Common myeloid progenitor, CD34-positive (primary cell): Measurements from ENCODE around the gene METAP1.
"Not testable (repeated sequence)": the region's sequence is repeated elsewhere in the genome, so short reads cannot be mapped to it uniquely, and the experiment has no call there.

Experiments used
- CTCF ChIA-PET: fragments of 350-600 bp; sonication (Branson Sonifier 250); formaldehyde crosslinking; loops from one replicate; lab custom pipeline; 2021; ENCODE audit warnings: antibody characterized with exemption; lab: Charles Lee
- POLR2A ChIA-PET: fragments of 350-600 bp; sonication (Branson Sonifier 250); formaldehyde crosslinking; loops from one replicate; lab custom pipeline; 2021; ENCODE audit warnings: antibody characterized with exemption; lab: Charles Lee
- DNase-seq, 3 donors: peaks; one replicate each; pipeline versions ENCODE4 v3.0.0 to v3.0.0-alpha.2; 2013
- H3K27ac ChIP-seq, 2 experiments: 1 replicate in 1 of 2; 2 replicates in 1 of 2; pipeline ENCODE4 v1.7.0; 2013; ENCODE audit warnings: inconsistent platforms in 2 of 2, low read length in 2 of 2, mild to moderate bottlenecking in 2 of 2, low read depth in 1 of 2, moderate library complexity in 1 of 2; ENCODE audit not compliant: severe bottlenecking in 2 of 2, insufficient read depth in 1 of 2, poor library complexity in 1 of 2
- H3K27me3 ChIP-seq, 5 experiments: replicated peaks in 2 of 5; 1 replicate in 3 of 5; 2 replicates in 2 of 5; pipeline versions ENCODE4 v1.6.1 to v1.7.0; 2013; ENCODE audit warnings: low read length in 4 of 5, mild to moderate bottlenecking in 2 of 5, moderate library complexity in 2 of 5, inconsistent platforms in 1 of 5; ENCODE audit not compliant: insufficient read depth in 5 of 5, control insufficient read depth in 4 of 5
- H3K36me3 ChIP-seq, 4 experiments: 1 replicate in 2 of 4; 2 replicates in 2 of 4; pipeline versions ENCODE4 v1.6.1 to v1.7.0; 2013; ENCODE audit warnings: low read length in 3 of 4, control low read depth in 1 of 4, mild to moderate bottlenecking in 1 of 4; ENCODE audit not compliant: control insufficient read depth in 4 of 4, insufficient read depth in 4 of 4
- H3K4me1 ChIP-seq, 4 experiments: 1 replicate in 3 of 4; 2 replicates in 1 of 4; pipeline versions ENCODE4 v1.6.1 to v1.7.1; 2013; ENCODE audit warnings: low read length in 3 of 4, mild to moderate bottlenecking in 3 of 4, control low read depth in 1 of 4, inconsistent platforms in 1 of 4, moderate library complexity in 1 of 4; ENCODE audit not compliant: control insufficient read depth in 4 of 4, insufficient read depth in 4 of 4; ENCODE audit errors: control extremely low read depth in 1 of 4
- H3K4me3 ChIP-seq, 7 experiments: 1 replicate in 4 of 7; 2 replicates in 3 of 7; pipeline versions ENCODE4 v1.5.1 to v1.7.0; 2013; ENCODE audit warnings: mild to moderate bottlenecking in 7 of 7, low read length in 6 of 7, moderate library complexity in 6 of 7, inconsistent platforms in 2 of 7, low read depth in 2 of 7, control low read depth in 1 of 7; ENCODE audit not compliant: insufficient read depth in 4 of 7, control insufficient read depth in 1 of 7; ENCODE audit errors: extremely low read depth in 1 of 7
- H3K9me3 ChIP-seq, 5 experiments: 1 replicate in 4 of 5; 2 replicates in 1 of 5; pipeline versions ENCODE4 v1.6.1 to v1.7.1; 2013; ENCODE audit warnings: low read length in 4 of 5, mild to moderate bottlenecking in 2 of 5, inconsistent platforms in 1 of 5, low read depth in 1 of 5, moderate library complexity in 1 of 5; ENCODE audit not compliant: control insufficient read depth in 4 of 5, insufficient read depth in 2 of 5; ENCODE audit errors: control extremely low read depth in 1 of 5
- WGBS: methylation state at CpG from one replicate; pipeline ENCODE4 v1.1.5; 2013; ENCODE audit not compliant: insufficient coverage; 5-methylcytosine and 5-hydroxymethylcytosine counted together

METAP1 gene

GRCh38 chr4:99077177-99077576 is 81.7 kb downstream of the METAP1 start:
- POLR2A ChIA-PET: no interaction called here
- 100% methylated on average over 2 of the region's 4 CpGs for WGBS
- Histone ChIP-seq H3K9me3 (no peaks in the 10 kb centered on the region), H3K36me3 (peaks cover 23 to 85% (median 47%) of the 10 kb centered on the region in 4 experiments), H3K4me3 (no peak overlapping the region), H3K4me1 (no peaks in the 10 kb centered on the region), H3K27me3 (no peaks in the 10 kb centered on the region), H3K27ac (no peak overlapping the region)
- CTCF ChIA-PET: interaction anchor here (1.0 to 1.4 kb wide), 2 partner anchors 11 to 18 kb away, joined by 3 to 4 read pairs; partner anchors contain the start of gene ADH5
- no peak for DNase-seq

GRCh38 chr4:99078336-99078735 is 82.8 kb downstream of the METAP1 start:
- no peak overlapping the region for H3K27ac ChIP-seq
- WGBS: 96% methylated on average over 2 of the region's 5 CpGs
- no peaks in the 10 kb centered on the region for H3K4me1 ChIP-seq
- ChIA-PET POLR2A (interaction anchor here (0.6 kb wide), 1 partner anchor 891 kb away, joined by 3 read pairs; no protein-coding TSS in a partner anchor), CTCF (interaction anchor here (0.9 to 1.4 kb wide), 2 partner anchors 9 to 19 kb away, joined by 3 to 4 read pairs; no protein-coding TSS in a partner anchor)
- no peak overlapping the region for H3K4me3 ChIP-seq
- no peak for DNase-seq
- peaks cover 30 to 88% (median 51%) of the 10 kb centered on the region in 4 experiments for H3K36me3 ChIP-seq
- no peaks in the 10 kb centered on the region for H3K27me3 ChIP-seq
- H3K9me3 ChIP-seq: no peaks in the 10 kb centered on the region

DNA sequence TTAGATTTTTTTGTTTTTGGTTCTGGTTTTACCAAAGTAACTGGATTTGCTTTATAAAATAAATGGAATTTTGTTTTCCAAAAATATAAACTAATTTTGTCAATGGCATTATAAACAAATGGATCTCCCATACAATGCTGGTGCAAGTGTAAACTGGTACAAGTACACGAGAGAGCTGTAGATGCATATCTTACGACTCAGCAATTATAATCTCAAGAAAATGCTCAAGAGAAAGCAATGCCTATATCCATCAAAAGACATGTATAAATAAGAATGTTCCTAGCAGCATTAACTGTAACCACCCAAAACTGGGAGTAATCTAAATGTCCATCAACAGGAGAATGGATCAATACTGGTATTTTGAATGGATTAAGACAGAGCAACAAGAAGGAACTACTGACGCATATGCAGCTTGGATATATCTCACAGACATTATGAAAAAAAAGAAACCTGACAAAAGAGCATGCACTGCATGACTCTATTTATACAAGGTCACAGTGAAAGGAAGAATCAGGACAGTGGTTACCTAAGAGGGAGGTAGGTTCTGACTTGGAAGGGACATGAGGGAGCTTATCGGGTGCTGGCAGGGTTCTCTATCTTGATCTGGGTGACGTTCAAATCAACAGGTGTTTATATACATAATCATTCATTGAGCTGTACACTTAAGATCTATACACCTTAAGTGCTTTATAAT is 83.6 kb downstream of the METAP1 start:
- Histone ChIP-seq H3K36me3 (peaks cover 31 to 87% (median 51%) of the 10 kb centered on the region in 4 experiments), H3K27ac (no peak overlapping the region), H3K27me3 (no peaks in the 10 kb centered on the region), H3K4me1 (no peaks in the 10 kb centered on the region), H3K9me3 (no peaks in the 10 kb centered on the region), H3K4me3 (no peak overlapping the region)
- 100% methylated on average over 1 of the region's 5 CpGs for WGBS
- DNase-seq: no peak
- CTCF ChIA-PET: no interaction called here
- POLR2A ChIA-PET: interaction anchor here (0.6 kb wide), 1 partner anchor 892 kb away, joined by 3 read pairs; no protein-coding TSS in a partner anchor

DNA sequence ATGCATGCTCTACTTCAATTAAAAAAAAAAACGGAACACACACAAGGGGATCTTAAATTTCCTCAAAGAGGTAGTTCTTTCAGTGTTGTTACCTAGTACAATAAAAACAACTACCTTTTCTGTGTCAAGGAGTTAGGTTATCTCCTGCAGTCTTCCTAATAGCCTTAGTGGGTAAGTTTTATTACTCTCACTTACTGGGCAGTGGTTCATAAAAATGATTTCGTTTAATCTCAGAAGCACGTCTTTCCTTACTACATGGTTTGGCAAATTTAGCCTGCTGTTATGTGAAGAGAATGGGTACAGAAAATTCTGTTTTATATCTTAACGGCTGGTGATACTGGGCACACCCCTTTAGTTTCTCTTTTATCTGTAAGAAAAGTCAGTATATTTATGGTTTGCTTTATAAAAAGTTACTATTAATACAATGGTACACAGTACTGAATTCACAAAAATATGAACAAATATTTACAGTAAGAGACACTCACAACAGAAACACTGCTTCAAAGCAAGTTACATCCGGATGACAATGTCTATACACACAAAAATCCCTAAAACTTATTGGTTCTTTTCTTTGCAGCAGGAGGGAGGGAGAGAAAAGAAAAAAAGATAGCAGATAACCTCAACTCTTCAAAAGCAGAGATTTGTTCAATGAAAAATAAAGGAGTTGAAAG is 84.2 kb downstream of the METAP1 start:
- no peak for DNase-seq
- H3K4me3 ChIP-seq: no peak overlapping the region
- no peak overlapping the region for H3K27ac ChIP-seq
- peaks cover 33 to 86% (median 54%) of the 10 kb centered on the region in 4 experiments for H3K36me3 ChIP-seq
- H3K27me3 ChIP-seq: no peaks in the 10 kb centered on the region
- WGBS: 80% methylated on average over 1 of the region's 5 CpGs
- CTCF ChIA-PET: interaction anchor here (1.3 kb wide), 1 partner anchor 23 kb away, joined by 3 read pairs; no protein-coding TSS in a partner anchor
- H3K9me3 ChIP-seq: no peaks in the 10 kb centered on the region
- H3K4me1 ChIP-seq: no peaks in the 10 kb centered on the region
- POLR2A ChIA-PET: no interaction called here

- CTCF ChIA-PET: interaction anchor here (1.3 kb wide), 1 partner anchor 24 kb away, joined by 3 read pairs; no protein-coding TSS in a partner anchor
- H3K27me3 ChIP-seq, H3K9me3 ChIP-seq, POLR2A ChIA-PET, DNase-seq, H3K27ac ChIP-seq, H3K4me3 ChIP-seq, H3K4me1 ChIP-seq: not testable (repeated sequence)
- WGBS: 92% methylated on average over 2 of the region's 6 CpGs
- peaks cover 30 to 84% (median 58%) of the 10 kb centered on the region in 4 experiments for H3K36me3 ChIP-seq
Observed at GRCh38 chr4:99080869-99081268, 85.3 kb downstream of the METAP1 start.

- 96% methylated on average over 5 of the region's 5 CpGs for WGBS
- POLR2A ChIA-PET: interaction anchor here (0.6 kb wide), 1 partner anchor 296 kb away, joined by 3 read pairs; no protein-coding TSS in a partner anchor
- H3K36me3 ChIP-seq: peaks cover 23 to 72% (median 52%) of the 10 kb centered on the region in 4 experiments
Observed at GRCh38 chr4:99082192-99082591, 86.7 kb downstream of the METAP1 start.

More at GRCh38 chr4:99082192-99082591, 86.7 kb downstream of the METAP1 start:
- no peaks in the 10 kb centered on the region for H3K27me3 ChIP-seq
- peaks cover 0 to under 1% (median 0%) of the 10 kb centered on the region in 4 experiments for H3K4me1 ChIP-seq
- no peaks in the 10 kb centered on the region for H3K9me3 ChIP-seq
- no peak overlapping the region for H3K4me3 ChIP-seq
- DNase-seq: no peak
- CTCF ChIA-PET: no interaction called here
- H3K27ac ChIP-seq: no peak overlapping the region
